ENCODE data around the gene CCNF.
"Not testable (repeated sequence)": the region's sequence is repeated elsewhere in the genome, so short reads cannot be mapped to it uniquely, and the experiment has no call there.

CCNF gene

GRCh38 chr16:2473446-2473926, 44.2 kb downstream of the CCNF start:
- DNase-seq, result no peak

GRCh38 chr16:2473999-2474876, 45.0 kb downstream of the CCNF start:
- DNase-seq, result peak; percentile 27

- peak; percentile 77 for DNase-seq
Measured at GRCh38 chr16:2474877-2475412, 45.7 kb downstream of the CCNF start, which contains the start of gene TBC1D24. TBC1D24 (plus strand) TSS chr16:2475127; CDS start chr16:2496149, 21,022 bp downstream.

- no peak for DNase-seq
Measured at GRCh38 chr16:2475413-2476344, 46.4 kb downstream of the CCNF start.

GRCh38 chr16:2476345-2476720, 47.1 kb downstream of the CCNF start:
- DNase-seq, result no peak

- DNase-seq, result no peak
Measured at GRCh38 chr16:2476741-2477140, 47.5 kb downstream of the CCNF start.

- no peak for DNase-seq
Measured at GRCh38 chr16:2477327-2477726, 48.1 kb downstream of the CCNF start.

- DNase-seq, result no peak
Measured at GRCh38 chr16:2478279-2478678, 49.0 kb downstream of the CCNF start.

GRCh38 chr16:2479996-2480395, 50.7 kb downstream of the CCNF start:
- DNase-seq, result not testable (repeated sequence)

GRCh38 chr16:2480948-2481347, 51.7 kb downstream of the CCNF start:
- no peak for DNase-seq

GRCh38 chr16:2481676-2482075, 52.4 kb downstream of the CCNF start:
- no peak for DNase-seq

- no peak for DNase-seq
Measured at GRCh38 chr16:2482249-2482648, 53.0 kb downstream of the CCNF start.

- no peak for DNase-seq
Measured at GRCh38 chr16:2482708-2483534, 53.7 kb downstream of the CCNF start.

- DNase-seq, result no peak
Measured at GRCh38 chr16:2483939-2484897, 55.0 kb downstream of the CCNF start.

- no peak for DNase-seq
Measured at GRCh38 chr16:2484898-2485508, 55.8 kb downstream of the CCNF start.

GRCh38 chr16:2485811-2486507, 56.7 kb downstream of the CCNF start:
- DNase-seq, result no peak

- DNase-seq, result no peak
Measured at GRCh38 chr16:2486645-2487516, 57.6 kb downstream of the CCNF start.

GRCh38 chr16:2487517-2487842, 58.2 kb downstream of the CCNF start:
- DNase-seq, result no peak

- DNase-seq, result no peak
Measured at GRCh38 chr16:2487903-2488531, 58.8 kb downstream of the CCNF start.
